Measurements from ENCODE around the gene ZEB1.

Gene ZEB1

DNA sequence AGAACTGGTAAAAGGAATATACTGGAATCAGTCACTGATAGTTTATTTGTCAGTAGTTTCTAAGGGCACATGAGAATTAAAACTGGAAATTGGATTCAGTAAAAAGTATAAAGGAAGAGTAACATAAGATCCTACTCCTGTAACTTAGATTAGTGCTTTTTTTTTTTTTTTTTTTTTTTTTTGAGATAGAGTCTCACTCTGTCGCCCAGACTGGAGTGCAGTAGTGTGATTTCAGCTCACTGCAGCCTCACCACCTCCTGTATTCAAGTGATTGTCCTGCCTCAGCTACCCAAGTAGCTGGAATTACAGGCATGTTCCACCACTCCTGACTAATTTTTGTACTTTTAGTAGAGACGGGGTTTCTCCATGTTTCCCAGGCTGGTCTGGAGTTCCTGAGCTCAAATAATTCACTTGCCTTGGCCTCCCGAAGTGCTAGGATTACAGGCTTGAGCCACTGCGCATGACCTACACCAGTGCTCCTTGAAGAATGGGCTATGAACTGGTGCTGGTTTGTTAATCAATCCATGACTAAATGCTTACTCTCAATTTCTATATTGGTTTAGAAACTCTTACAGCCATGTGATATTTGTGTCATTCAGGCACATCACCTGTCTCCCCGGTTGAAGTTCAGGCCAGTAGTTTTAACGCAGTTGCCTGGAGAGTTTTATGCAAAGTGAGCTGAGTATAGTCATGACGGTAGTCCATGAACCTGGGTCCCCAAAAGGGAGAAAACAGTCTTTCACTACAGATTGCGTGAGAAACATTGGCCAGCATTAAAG, 65.0 kb downstream of the ZEB1 start:
- no peak for DNase-seq (ENCODE audit: low read depth, low spot score)
- POLR2A ChIA-PET, result no interaction called here
- TF ChIP-seq, protein P1, sequence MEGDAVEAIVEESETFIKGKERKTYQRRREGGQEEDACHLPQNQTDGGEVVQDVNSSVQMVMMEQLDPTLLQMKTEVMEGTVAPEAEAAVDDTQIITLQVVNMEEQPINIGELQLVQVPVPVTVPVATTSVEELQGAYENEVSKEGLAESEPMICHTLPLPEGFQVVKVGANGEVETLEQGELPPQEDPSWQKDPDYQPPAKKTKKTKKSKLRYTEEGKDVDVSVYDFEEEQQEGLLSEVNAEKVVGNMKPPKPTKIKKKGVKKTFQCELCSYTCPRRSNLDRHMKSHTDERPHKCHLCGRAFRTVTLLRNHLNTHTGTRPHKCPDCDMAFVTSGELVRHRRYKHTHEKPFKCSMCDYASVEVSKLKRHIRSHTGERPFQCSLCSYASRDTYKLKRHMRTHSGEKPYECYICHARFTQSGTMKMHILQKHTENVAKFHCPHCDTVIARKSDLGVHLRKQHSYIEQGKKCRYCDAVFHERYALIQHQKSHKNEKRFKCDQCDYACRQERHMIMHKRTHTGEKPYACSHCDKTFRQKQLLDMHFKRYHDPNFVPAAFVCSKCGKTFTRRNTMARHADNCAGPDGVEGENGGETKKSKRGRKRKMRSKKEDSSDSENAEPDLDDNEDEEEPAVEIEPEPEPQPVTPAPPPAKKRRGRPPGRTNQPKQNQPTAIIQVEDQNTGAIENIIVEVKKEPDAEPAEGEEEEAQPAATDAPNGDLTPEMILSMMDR (IDR thresholded peaks at IDR 0.05; ENCODE audit: insufficient read depth, low read length, missing control alignments), result no peak
- CTCF ChIA-PET, result no interaction called here
- no peak overlapping the region for H3K4me3 ChIP-seq (ENCODE audit: low read depth, low read length)

DNA sequence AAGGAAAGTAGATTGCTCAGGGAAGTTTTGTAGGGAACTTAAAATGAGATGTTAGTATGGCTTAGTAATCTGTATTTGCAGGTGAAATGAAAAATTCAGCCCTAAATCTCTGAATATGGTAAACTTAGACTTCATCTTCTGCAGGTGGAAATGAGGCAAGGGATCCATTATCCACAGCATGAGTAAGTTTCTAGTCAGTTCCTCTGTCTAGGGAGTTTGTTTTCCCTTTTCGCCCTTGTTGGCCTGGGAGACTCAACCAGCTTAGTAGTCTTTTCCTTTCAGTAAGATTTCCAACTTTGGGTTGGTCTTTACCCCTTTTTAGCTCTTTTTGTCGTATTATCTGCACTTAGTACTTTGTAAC, 65.6 kb downstream of the ZEB1 start:
- DNase-seq (ENCODE audit: low read depth, low spot score), result no peak
- TF ChIP-seq, protein P1 (IDR thresholded peaks at IDR 0.05; ENCODE audit: insufficient read depth, low read length, missing control alignments), result no peak
- POLR2A ChIA-PET, result no interaction called here
- CTCF ChIA-PET, result no interaction called here
- no peak overlapping the region for H3K4me3 ChIP-seq (ENCODE audit: low read depth, low read length)

DNA sequence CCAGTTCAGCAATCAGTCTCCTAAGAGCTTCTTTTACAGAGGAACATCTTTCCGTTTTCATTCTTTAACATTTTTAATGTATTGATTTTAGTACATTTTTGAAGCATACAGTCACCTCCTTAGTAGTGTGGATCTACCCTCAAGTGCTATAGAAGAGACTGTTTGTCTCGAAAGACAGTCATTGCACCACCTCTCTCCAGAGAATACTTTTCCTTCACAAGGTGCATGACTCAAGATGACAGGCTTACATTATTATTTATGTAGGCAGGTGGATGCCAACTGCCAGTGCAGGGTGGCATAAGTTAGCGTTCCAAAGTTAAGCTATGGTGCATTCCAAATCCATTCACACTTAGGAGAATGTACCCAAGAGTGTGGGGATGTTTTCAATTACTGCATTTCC, 71.8 kb downstream of the ZEB1 start:
- CTCF ChIA-PET, result no interaction called here
- no peak overlapping the region for H3K4me3 ChIP-seq (ENCODE audit: low read depth, low read length)
- TF ChIP-seq, protein P1 (IDR thresholded peaks at IDR 0.05; ENCODE audit: insufficient read depth, low read length, missing control alignments), result no peak
- POLR2A ChIA-PET, result no interaction called here
- no peak for DNase-seq (ENCODE audit: low read depth, low spot score)

DNA sequence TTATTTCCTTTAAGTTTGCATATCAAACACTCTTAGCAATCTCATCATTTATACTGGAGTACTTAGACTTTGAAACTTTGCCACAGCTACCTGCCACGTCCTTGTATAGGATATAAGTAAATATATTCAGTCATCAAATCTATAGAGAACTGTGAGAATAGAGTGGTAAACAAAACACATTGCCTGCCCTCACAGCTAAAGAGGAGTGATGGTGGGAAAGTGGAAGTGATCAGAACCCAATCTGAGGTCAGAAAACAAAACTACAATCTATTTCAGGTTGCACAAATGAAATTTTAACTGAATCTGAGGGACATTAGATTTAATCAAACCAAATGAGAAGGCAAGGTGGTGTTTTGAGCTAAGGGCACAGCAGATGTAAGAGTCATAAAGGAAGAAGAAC, 74.8 kb downstream of the ZEB1 start:
- TF ChIP-seq, protein P1 (IDR thresholded peaks at IDR 0.05; ENCODE audit: insufficient read depth, low read length, missing control alignments), result no peak
- H3K4me3 ChIP-seq (ENCODE audit: low read depth, low read length), result no peak overlapping the region
- ChIA-PET POLR2A (no interaction called here), CTCF (no interaction called here)
- DNase-seq (ENCODE audit: low read depth, low spot score), result no peak

DNA sequence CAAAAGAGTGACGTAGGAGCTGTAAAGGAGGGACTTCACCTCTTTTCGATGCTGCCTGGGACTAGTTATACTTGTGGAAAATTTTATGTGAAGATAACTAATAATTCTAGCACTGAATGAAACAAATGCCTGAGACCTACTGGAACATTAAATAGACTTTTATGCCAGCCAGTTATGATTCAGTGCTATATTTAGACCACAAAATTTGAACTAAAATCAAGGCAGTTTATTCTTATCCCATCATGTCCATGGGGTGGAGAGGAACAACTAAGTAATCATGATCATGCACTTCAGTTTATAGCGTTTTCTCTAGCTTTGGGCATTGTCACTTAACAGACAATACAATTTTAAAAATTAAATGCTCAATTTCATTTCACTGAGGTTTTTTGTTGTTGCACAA, 76.7 kb downstream of the ZEB1 start:
- TF ChIP-seq, protein P1 (IDR thresholded peaks at IDR 0.05; ENCODE audit: insufficient read depth, low read length, missing control alignments), result no peak
- no peak overlapping the region for H3K4me3 ChIP-seq (ENCODE audit: low read depth, low read length)
- no peak for DNase-seq (ENCODE audit: low read depth, low spot score)
- ChIA-PET CTCF (no interaction called here), POLR2A (no interaction called here)

DNA sequence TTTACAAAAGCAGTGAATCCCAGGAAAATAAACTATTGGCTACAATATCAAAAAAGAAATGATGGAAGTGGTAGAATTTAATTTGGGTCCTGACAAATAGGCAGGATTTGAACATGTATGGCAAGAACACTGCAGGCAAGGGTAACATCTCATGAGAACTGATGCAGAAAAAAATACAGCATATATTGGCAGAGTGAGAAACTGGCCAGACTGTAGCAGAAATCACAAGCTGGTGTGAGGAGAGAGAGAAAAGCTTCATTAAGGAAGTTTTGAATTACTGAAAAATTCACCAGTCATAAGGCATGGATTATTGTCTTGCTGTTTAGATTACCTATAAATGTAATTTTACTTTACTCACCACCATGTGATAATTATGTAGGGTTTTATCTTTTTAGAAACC, 77.4 kb downstream of the ZEB1 start:
- ChIA-PET CTCF (no interaction called here), POLR2A (no interaction called here)
- no peak overlapping the region for H3K4me3 ChIP-seq (ENCODE audit: low read depth, low read length)
- no peak for DNase-seq (ENCODE audit: low read depth, low spot score)
- TF ChIP-seq, protein P1 (IDR thresholded peaks at IDR 0.05; ENCODE audit: insufficient read depth, low read length, missing control alignments), result no peak
